Muscle of leg (tissue), 11 donors: Measurements from ENCODE around the gene FAM120B. TPM values are rescaled to one million over a fixed set of nuclear protein-coding genes. Genes with fewer than 3 reads are reported as not detected.

Source experiments
- DNase-seq: peaks from one replicate; pipeline ENCODE4 v3.0.0; 2013
- H3K27ac ChIP-seq: one replicate; pipeline ENCODE4 v1.5.1; 2013; ENCODE audit warnings: mild to moderate bottlenecking, low read length, control low read depth
- H3K27me3 ChIP-seq: one replicate; pipeline ENCODE4 v1.6.1; 2013; ENCODE audit warnings: low read length; ENCODE audit not compliant: control insufficient read depth, insufficient read depth
- H3K36me3 ChIP-seq: one replicate; pipeline ENCODE4 v1.6.1; 2013; ENCODE audit warnings: low read length; ENCODE audit not compliant: control insufficient read depth, insufficient read depth
- H3K4me1 ChIP-seq: one replicate; pipeline ENCODE4 v1.6.1; 2013; ENCODE audit warnings: low read length; ENCODE audit not compliant: control insufficient read depth, insufficient read depth
- H3K4me3 ChIP-seq: one replicate; pipeline ENCODE4 v1.5.1; 2013; ENCODE audit warnings: low read length, control low read depth
- H3K9me3 ChIP-seq: replicated peaks from 2 replicates; pipeline ENCODE4 v1.6.1; 2013; ENCODE audit warnings: low read depth, low read length; ENCODE audit not compliant: control insufficient read depth
- WGBS: methylation state at CpG from one replicate; pipeline ENCODE4 v1.1.5; 2013; ENCODE audit warnings: missing lambda C conversion rate; ENCODE audit not compliant: insufficient coverage; 5-methylcytosine and 5-hydroxymethylcytosine counted together
- polyA plus RNA-seq, 8 donors: library from polyadenylated mRNA; unstranded; fragments of 120-200 nt; gene quantifications; one replicate each; pipeline versions ENCODE4 v1.2.1 to v1.2.3, GENCODE V29; 2013; ENCODE audit warnings: inconsistent platforms in 1 of 8, low replicate concordance in 1 of 8; ENCODE audit not compliant: insufficient read length in 8 of 8, insufficient read depth in 1 of 8
- total RNA-seq: library from RNA; stranded (reverse); fragments of 120-200 nt; gene quantifications from one replicate; pipeline ENCODE4 v1.2.4, GENCODE V29; 2013

FAM120B gene
- total and polyA plus RNA-seq, 9 donors, result 19.6 to 29.7 (median 24.7) TPM

- Histone ChIP-seq H3K9me3 (no peaks in the 10 kb centered on the region), H3K27ac (no peak overlapping the region), H3K27me3 (no peaks in the 10 kb centered on the region), H3K4me1 (peaks cover 58% of the 10 kb centered on the region), H3K4me3 (no peak overlapping the region), H3K36me3 (no peaks in the 10 kb centered on the region)
- DNase-seq, result no peak
- WGBS, result 90% methylated on average over 13 of the region's 15 CpGs
These were observed 140.4 kb downstream of the FAM120B start for GRCh38 chr6:170446841-170447560.

GRCh38 chr6:170447561-170447930 lies 141.0 kb downstream of the FAM120B start:
- H3K27ac ChIP-seq, result no peak overlapping the region
- no peak for DNase-seq
- no peaks in the 10 kb centered on the region for H3K9me3 ChIP-seq
- H3K4me1 ChIP-seq, result peaks cover 60% of the 10 kb centered on the region
- H3K36me3 ChIP-seq, result no peaks in the 10 kb centered on the region
- no peaks in the 10 kb centered on the region for H3K27me3 ChIP-seq
- no peak overlapping the region for H3K4me3 ChIP-seq
- WGBS, result 90% methylated on average over 11 of the region's 14 CpGs

GRCh38 chr6:170448317-170448716 lies 141.8 kb downstream of the FAM120B start:
- 97% methylated on average over 10 of the region's 12 CpGs for WGBS
- no peaks in the 10 kb centered on the region for H3K27me3 ChIP-seq
- no peak overlapping the region for H3K27ac ChIP-seq
- no peaks in the 10 kb centered on the region for H3K9me3 ChIP-seq
- H3K4me3 ChIP-seq, result no peak overlapping the region
- no peaks in the 10 kb centered on the region for H3K36me3 ChIP-seq
- no peak for DNase-seq
- H3K4me1 ChIP-seq, result peaks cover 58% of the 10 kb centered on the region

- no peak for DNase-seq
- peaks cover 54% of the 10 kb centered on the region for H3K4me1 ChIP-seq
- 68% methylated on average over 13 of the region's 20 CpGs for WGBS
- no peak overlapping the region for H3K4me3 ChIP-seq
- H3K27ac ChIP-seq, result no peak overlapping the region
- H3K36me3 ChIP-seq, result no peaks in the 10 kb centered on the region
- H3K27me3 ChIP-seq, result no peaks in the 10 kb centered on the region
- H3K9me3 ChIP-seq, result no peaks in the 10 kb centered on the region
These were observed 142.4 kb downstream of the FAM120B start for GRCh38 chr6:170448751-170449630.

- no peak overlapping the region for H3K4me3 ChIP-seq
- peaks cover 50% of the 10 kb centered on the region for H3K4me1 ChIP-seq
- no peaks in the 10 kb centered on the region for H3K27me3 ChIP-seq
- 84% methylated on average over 24 of the region's 32 CpGs for WGBS
- H3K9me3 ChIP-seq, result no peaks in the 10 kb centered on the region
- H3K36me3 ChIP-seq, result no peaks in the 10 kb centered on the region
- DNase-seq, result no peak
- H3K27ac ChIP-seq, result no peak overlapping the region
These were observed 143.5 kb downstream of the FAM120B start for GRCh38 chr6:170449835-170450753.

- 57% methylated on average over 14 of the region's 20 CpGs for WGBS
- DNase-seq, result peak; percentile 62
- peak overlapping the region; percentile 47 for H3K27ac ChIP-seq
- no peaks in the 10 kb centered on the region for H3K27me3 ChIP-seq
- no peak overlapping the region for H3K4me3 ChIP-seq
- peaks cover 48% of the 10 kb centered on the region for H3K4me1 ChIP-seq
- H3K9me3 ChIP-seq, result no peaks in the 10 kb centered on the region
- H3K36me3 ChIP-seq, result no peaks in the 10 kb centered on the region
These were observed 144.6 kb downstream of the FAM120B start for GRCh38 chr6:170450916-170451761.

- Histone ChIP-seq H3K36me3 (no peaks in the 10 kb centered on the region), H3K27ac (no peak overlapping the region), H3K27me3 (no peaks in the 10 kb centered on the region), H3K4me1 (peaks cover 49% of the 10 kb centered on the region), H3K4me3 (no peak overlapping the region), H3K9me3 (no peaks in the 10 kb centered on the region)
- DNase-seq, result no peak
- WGBS, result 93% methylated on average over 18 of the region's 20 CpGs
These were observed 145.4 kb downstream of the FAM120B start for GRCh38 chr6:170451762-170452651.

GRCh38 chr6:170452767-170453545 lies 146.4 kb downstream of the FAM120B start:
- Histone ChIP-seq H3K4me3 (no peak overlapping the region), H3K27me3 (no peaks in the 10 kb centered on the region), H3K36me3 (no peaks in the 10 kb centered on the region), H3K27ac (no peak overlapping the region), H3K4me1 (peaks cover 56% of the 10 kb centered on the region), H3K9me3 (no peaks in the 10 kb centered on the region)
- WGBS, result 70% methylated on average over 5 of the region's 8 CpGs
- no peak for DNase-seq
